NCI-H146 (cell line): ENCODE data around the gene TEFM.
"Not testable (repeated sequence)": the region's sequence is repeated elsewhere in the genome, so short reads cannot be mapped to it uniquely, and the experiment has no call there.

ENCODE experiments used
- DNase-seq: peaks from one replicate; lab custom pipeline; 2025; lab: John Stamatoyannopoulos, UW

The TEFM gene, protein sequence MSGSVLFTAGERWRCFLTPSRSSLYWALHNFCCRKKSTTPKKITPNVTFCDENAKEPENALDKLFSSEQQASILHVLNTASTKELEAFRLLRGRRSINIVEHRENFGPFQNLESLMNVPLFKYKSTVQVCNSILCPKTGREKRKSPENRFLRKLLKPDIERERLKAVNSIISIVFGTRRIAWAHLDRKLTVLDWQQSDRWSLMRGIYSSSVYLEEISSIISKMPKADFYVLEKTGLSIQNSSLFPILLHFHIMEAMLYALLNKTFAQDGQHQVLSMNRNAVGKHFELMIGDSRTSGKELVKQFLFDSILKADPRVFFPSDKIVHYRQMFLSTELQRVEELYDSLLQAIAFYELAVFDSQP

DNA sequence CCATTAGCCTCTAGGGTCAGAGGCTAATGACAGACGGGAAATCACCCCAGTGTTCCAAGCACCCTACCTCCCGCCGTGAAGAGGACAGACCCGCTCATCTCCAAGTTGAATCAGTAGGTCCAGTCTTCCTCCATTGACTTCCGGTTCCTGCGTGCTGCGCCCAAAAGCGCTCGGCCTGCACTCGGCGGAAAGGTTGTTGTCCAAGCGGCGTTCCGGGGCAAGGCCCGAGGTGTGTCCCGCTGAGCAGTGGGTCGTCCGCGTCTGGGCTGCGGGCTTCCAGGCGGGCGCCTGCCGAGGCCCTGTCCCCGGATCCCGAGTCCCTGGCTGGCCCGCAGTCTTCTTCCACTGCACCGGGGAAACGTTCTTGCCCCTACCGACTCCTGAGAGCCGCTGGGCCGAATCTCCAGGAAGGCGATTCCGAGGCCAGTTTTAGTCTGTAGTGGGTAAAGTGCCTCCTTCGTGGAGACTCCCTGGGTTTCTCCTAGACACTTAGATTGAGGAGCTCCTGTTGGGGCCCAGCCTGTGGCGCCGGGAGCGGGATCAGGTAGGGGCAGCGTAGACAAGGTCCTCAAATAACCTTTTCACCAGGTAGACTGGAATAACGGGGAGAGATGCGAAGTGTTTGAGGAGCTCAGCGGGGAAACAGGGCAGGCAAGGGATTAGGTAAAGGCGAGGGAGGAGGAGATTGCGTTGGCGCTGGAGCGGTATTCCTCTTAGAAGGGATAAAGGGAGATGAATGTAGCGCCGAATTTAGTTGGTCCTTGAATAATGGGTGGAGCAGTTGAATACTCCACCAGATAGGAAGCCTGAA lies at the start of gene TEFM:
TSS of gene TEFM (minus strand) at position 138 of the 811 bp plus-strand sequence. CDS start at position 98, 40 bp downstream.
- peak; percentile 89 for DNase-seq

DNA sequence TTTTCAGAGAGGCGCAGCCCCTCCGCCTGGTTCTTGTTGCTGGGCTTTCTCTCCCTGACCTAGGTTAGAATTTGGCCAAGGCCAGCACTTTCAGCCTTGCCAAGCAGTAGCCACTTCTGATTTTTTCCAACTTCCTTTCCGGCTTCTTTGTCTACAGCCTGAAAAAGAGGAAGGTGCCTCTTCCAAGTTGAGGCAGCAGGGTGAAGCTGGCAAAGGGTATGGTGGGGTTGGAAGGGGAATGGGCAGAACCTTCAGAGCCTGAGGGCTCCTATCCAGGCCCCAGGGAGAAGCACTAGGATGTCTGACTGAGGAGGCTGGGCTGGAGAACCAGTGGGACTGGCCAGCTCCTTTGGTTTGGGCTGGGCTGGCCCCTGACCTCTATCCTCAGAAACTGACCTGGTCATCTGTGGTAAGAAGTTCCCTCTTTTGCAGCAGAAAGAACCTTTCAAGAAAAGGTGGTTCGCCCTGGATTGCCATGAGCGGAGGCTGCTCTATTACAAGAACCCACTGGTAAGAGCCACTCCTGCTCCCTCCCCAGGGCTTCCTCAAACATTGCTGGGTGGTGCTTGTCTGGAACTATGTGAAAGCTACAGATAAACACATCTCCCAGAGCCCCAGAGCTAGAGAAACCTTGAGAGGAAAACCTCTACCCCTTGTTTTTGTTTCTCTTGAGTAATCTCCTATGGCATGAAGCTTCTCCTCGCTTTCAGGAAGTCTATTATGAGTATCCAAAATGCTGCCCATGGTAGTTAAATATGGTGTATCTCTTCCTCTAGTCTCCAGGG lies 48.2 kb upstream of the TEFM start:
- DNase-seq: no peak

DNA sequence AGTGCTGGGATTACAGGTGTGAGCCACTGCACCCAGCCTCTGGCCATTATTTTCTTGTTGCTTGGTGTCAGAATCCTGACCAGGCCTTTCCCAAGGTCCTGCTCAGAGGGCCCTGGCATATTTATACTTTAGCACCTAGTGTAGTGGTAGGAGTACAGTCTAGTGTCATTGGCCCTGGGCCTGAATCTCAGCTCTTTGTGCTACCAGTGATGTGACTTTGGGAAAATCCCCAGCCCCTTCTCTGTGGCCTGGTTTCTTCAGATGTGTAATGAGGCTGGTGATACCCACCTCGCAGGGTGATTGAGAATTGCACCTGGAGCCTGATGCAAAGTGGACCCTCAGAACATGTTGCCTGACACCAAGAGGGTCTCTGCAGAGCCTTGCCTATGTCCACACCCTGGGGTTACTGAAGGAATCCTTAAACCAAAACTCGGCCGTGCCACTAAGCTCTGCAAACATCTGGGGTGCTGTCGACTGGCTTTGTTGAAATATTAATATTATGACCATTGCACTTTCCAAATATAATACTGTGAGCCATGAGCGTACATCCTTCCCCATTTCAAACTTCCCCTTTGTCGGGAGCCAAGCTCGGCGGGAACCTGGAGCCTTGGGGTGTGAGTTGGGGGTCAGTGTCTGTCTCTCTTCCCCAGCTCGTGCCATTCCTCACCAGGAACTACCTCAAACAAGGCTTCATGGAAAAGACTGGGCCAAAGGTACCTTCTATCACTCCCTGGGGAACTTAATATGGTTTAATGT lies 46.8 kb upstream of the TEFM start:
- no peak for DNase-seq

DNA sequence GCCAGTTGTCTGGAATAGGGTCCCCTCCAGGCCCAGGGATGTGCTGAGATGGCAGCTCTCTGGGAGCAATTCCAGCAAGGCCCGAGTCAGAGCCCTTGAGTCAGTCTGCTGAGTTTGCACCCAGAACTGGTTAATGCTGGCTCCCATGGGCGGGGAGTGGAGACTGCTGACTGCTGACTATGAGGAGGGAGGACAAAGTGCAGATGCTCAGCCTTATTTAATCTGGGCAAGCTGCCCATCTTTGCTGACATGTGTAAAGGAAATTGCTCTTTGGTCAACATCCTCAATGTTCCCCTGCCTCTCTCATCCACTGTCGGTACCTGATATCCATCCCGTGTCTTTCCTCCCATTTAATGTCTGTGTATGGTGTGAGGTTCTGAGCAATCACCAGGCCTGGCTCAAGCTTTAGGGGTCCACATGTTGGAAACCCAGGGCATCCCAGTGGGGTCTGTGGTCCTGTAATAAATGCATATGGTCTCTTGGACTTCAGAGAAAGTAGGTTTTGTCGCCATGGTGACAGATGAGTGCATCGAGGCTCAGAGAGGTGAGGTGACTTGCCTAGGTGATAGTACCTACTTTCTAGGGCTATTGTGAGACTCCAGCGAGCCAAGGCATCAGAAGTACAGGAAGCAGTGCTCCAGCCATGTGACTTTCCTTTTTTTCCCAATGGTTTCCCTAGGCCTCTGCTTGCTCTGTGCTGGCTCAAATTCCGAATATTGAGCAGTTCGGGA lies 44.8 kb upstream of the TEFM start:
- DNase-seq: peak; percentile 82

DNA sequence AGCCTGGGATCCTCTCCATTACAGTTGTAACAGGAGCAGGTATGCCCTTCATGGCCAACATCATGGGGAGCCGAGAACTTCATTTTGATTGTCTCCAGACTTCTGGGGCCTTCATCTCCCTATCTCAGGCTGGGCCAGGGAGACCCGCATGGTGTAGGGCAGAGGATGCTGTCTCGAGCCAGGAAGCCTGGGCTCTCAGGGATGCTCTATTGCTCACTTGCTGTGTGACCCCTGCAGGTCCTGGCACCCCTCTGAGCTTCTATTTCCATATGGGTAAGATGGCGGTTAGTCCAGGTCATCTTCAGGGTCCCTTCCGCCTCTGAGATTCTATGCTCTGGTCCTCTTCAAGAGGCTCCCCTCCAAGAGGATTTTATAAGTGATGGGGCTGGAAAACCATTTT lies 44.2 kb upstream of the TEFM start:
- DNase-seq: no peak

DNA sequence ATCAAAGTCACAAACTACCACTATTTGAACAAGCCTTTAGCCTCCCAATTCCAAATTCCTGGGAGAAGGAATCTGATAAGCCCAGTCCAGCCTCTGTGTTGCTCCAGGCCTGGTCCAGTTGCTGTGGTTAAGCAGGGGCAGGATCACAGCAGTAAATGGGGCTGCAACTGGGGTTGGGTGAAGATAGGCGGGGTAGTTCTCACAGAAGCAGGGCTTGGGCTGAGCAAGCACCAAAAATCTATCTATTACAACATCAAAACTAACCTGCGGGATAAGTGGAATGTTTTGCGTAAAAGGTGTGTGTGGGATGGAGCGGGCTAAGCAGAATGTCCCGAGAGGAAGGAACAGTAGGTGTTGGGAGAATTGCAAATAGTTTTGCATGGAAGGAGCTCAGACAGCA lies 41.8 kb upstream of the TEFM start:
- no peak for DNase-seq

DNA sequence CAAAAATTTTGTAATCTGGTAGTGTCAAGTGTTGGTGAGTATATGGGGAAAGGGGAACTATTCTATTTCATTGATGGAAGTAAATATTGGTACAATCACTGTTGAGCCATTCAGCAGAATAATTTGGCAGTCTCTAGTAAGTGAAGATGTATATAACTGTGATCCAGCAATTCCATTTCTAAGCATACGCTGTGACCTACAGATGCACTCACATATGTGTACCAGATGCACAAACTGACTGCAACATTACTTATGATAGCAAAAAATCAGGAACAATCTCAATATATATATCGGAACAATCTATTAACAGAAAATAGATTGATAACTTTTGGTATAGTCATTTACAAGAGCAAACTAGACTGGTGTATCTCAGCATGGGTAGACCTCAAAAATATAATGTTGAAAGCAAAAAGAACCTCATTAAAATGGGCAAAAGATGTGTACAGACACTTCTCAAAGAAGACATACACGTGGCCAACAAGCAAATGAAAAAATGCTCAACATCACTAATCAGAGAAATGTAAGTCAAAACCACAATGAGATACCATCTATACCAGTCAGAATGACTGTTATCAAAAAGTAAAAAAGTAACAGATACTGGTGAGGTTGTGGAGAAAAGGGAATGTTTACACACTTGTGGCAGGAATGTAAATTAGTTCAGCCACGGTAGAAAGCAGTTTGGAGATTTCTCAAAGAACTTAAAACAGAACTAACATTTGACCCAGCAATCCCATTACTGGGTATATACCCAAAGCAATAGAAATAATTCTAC lies 36.5 kb upstream of the TEFM start:
- no peak for DNase-seq

DNA sequence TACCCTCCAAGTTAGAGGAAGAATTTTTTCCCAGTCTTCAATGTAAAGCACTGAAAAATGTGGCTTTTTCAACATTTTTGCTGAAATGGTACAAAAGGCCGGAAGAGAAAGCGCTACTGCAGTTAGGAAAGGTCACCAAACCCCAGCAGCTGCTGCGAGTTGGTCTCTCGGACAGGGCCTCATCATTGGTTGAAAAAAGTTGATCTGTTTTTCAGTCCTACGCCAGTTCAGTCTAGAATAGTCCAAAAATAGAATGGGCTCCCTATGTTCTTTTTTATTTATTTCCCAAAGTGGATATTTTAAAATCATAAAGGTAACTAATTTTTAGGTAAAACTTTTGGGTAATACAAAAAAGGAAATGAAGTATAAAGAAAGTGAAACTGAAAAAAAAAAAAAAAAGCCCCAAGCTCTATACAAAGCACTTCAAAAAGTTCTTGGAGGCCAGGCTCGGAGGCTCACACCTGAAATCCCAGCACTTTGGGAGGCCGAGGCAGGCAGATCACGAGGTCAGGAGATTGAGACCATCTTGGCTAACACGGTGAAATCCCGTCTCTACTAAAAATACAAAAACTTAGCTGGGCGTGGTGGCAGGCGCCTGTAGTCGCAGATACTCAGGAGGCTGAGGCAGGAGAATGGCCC lies 33.1 kb upstream of the TEFM start:
- no peak for DNase-seq

DNA sequence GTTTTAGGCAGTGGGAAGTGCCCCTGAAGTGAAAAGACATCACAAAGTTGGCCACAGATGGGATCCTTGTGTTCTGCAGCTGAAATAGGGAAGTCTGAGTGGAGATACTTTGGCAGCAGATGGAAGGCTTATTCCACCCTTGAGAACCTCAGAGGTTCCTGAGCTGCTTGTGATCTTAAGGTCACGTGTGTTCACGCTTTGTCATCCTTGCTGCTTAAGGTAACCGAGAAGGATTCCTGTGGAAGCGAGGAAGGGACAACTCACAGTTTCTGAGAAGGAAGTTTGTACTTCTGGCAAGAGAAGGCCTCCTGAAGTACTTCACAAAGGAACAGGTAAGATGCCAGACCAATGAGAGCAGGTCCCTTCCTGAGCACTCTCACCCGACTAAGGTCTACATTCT lies 27.9 kb upstream of the TEFM start:
- DNase-seq: no peak

DNA sequence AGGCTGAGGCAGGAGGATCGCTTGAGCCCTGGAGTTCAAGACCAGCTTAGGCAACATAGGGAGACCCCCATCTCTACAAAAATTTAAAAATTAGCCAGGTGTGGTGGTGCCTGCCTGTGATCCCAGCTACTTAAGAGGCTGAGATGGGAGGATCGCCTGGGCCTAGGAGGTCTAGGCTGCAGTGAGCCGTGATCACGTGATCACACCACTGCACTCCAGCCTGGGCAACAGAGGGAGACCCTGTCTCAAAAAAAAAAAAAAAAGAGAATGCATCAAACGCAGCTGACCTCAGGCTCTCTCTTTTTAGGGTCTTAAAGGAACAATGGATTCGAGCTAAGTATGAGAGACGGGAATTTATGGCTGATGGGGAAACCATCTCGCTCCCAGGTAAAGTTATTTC lies 25.5 kb upstream of the TEFM start:
- DNase-seq: not testable (repeated sequence)

DNA sequence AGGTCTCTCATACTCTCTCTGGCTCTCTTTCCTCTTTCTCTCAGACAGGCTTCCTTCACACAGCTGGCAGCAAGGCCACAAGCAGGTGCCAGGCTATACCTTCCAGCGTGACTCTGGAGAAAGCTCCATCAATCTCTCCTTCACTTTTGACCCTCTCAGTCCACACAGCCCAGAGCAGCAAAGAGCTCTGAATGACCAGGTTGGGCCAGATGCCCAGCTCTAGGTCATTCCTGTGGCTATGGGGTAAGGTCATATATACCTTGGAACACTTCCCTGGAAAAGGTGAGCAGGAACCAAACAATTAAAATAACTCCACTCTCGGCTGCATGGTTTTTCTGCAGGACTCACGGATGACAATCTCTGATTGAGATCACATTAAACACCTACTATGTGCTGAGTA lies 24.5 kb upstream of the TEFM start:
- DNase-seq: no peak

DNA sequence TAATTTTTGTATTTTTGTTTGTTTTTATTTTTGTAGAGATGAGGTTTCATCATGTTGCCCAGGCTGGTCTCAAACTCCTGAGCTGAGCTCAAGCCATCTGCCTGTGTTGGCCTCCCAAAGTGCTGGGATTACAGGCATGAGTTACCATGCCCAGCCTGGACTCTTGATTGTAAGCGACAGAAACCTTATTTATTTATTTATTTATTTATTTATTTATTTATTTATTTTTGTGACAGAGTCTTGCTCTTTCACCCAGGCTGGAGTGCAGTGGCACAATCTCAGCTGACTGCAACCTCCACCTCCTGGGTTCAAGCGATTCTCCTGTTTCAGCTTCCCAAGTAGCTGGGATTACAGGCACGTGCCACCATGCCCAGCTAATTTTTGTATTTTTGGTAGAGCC lies 23.8 kb upstream of the TEFM start:
- DNase-seq: not testable (repeated sequence)

DNA sequence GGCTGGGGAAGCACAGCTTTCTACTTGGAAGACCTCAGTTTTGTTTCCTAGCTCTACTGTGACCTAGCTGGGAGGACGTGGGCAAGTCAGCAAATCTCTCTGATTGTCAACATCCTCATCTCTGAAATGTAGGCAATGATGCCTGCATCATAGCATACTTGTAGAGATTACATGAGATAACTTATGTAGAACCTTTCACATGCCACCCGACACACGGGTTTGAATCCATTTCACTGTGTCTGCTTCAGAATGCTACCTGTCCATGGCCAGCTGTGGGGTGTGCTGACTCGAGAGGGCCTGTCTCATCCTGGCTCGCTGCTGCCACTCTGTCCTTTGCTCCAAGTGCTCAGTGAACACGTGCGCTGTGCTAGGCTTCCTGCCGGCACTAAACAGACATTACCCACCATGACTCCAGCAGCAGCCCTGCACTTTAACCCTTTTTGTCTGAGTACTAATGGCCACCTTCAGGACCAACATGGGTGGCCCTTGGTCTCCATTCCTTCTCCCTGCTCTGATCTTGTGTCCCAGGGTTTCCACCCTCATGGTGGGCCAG lies 23.1 kb upstream of the TEFM start:
- peak; percentile 19 for DNase-seq

DNA sequence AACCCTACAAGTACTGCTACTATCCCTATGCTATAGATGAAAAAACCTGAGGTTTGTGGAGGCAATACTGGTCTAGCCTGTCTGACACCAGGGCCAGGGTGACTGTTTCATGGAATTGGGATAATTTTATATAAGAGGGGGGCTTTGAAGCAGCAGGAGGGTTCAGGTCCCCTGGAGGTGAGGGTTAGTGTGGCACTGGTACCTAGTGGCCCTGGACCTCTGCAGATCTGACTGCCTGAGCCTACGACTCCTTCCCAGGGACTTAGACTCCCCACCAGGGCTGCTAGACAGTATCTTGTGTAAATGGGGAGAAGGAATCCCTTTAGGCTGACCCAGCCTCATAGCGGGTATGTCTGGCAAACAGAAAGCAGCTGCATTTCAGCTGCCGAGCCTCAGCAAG lies 22.5 kb upstream of the TEFM start:
- DNase-seq: no peak

DNA sequence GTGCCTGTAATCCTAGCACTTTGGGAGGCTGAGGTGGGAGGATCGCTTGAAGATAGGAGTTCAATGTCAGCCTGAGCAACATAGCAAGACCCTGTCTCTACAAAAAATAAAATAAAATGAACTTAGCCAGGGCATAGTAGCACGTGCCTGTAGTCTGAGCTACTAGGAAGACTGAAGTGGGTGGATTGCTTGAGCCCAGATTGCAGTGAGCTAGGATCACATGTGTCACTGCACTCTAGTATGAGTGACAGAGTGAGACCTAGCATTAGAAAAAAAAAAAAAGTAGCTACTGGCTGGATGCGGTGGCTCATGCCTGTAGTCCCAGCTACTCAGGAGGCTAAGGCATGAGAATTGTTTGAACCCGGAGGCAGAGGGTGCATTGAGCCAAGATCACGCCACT lies 21.7 kb upstream of the TEFM start:
- no peak for DNase-seq

DNA sequence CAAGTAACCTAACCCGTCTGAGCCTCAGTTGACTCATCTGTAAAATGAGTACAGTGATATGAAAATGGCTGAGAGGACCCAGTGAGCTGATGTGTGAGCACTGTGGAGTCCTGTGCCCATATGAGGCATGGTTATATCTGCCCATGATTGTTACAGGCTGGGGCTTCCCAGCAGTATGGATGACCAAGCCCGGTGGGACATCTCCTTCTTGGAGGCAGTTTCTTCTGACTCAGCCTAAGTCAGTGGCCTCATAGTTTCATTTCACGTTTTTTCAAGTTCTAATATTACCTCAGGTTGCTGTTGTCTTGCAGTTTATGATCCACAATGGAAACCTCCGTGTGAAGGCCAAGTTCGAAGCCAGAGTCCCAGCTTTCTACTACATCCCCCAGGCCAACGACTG lies 20.5 kb upstream of the TEFM start:
- DNase-seq: no peak

DNA sequence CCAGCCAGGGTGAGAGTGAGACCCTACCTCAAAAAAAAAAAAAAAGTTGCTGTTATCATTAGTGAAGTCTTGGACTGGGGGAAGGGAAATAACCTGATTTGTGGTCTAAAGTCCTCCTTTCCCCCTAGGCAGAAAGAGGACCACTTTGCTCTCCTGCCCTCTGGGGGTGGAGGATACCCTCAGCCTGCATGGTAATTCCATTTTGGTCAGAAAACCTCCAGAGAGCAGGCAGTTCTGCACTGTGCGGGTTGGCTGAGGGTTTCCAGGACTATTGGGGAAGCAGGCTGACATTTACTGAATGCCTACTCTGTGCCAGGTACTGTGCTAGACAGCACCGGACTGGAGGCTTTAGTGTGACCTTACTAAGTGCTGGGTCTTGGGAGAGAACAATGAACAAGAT lies 18.3 kb upstream of the TEFM start:
- no peak for DNase-seq

DNA sequence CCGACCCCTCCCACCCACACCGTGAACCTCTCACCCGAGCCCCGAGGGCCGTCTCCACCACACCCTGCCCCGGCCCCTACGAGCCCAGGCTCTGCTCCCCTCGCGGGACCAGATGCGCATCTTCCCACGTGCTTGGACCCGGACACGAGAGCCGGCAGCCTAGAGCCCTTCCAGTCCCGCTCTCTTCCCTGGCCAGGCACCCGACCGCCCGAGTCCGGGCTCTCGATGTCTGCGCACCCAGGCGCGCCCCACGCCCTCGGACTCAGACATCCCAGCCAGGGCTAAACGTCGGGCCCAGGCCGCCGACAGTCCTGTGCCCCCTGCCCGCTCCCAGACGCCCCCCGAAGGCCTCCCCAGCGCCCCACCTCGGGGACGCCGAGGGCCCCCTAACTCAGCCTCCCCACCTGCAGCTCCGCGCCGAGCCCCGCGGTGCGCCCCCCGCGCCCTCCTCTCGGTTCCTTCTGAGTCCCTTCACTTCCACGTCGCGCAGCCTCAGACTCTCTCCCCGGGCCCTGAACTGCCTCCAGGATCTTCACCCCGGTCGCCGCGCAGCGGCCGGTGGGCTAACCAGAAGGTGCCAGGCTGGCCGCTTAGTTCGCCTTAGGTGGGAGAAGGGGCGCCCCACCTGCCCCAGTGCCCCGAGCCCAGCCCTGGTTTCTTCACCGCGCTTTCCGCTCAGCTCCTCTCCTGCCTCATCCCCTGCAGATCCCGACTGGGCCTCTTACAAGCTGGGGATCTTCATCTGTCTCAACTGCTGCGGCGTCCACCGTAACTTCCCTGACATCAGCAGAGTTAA lies 16.4 kb upstream of the TEFM start:
- DNase-seq: peak; percentile 12
